Sigmoid colon (tissue), 3 donors: ENCODE measurements around the gene NRG3.

Source experiments
- POLR2A ChIP-seq, 2 donors: fragments of 450-650 bp; IDR thresholded peaks; one replicate each; pipeline ENCODE4 v1.6.1; 2016; ENCODE audit warnings: antibody characterized with exemption in 2 of 2, mild to moderate bottlenecking in 2 of 2, moderate library complexity in 2 of 2
- TF ChIP-seq, protein P1 (sequence below), 4 experiments: fragments of 450-650 bp in 3 of 4; fragments of 200-600 bp in 1 of 4; IDR thresholded peaks; one replicate each; pipeline ENCODE4 v1.5.1; 2016 to 2019; ENCODE audit warnings: antibody characterized with exemption in 4 of 4, mild to moderate bottlenecking in 3 of 4, moderate library complexity in 2 of 4

- TF ChIP-seq, protein P1, sequence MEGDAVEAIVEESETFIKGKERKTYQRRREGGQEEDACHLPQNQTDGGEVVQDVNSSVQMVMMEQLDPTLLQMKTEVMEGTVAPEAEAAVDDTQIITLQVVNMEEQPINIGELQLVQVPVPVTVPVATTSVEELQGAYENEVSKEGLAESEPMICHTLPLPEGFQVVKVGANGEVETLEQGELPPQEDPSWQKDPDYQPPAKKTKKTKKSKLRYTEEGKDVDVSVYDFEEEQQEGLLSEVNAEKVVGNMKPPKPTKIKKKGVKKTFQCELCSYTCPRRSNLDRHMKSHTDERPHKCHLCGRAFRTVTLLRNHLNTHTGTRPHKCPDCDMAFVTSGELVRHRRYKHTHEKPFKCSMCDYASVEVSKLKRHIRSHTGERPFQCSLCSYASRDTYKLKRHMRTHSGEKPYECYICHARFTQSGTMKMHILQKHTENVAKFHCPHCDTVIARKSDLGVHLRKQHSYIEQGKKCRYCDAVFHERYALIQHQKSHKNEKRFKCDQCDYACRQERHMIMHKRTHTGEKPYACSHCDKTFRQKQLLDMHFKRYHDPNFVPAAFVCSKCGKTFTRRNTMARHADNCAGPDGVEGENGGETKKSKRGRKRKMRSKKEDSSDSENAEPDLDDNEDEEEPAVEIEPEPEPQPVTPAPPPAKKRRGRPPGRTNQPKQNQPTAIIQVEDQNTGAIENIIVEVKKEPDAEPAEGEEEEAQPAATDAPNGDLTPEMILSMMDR (IDR thresholded peaks at IDR 0.05) = no peak
- TF ChIP-seq POLR2A (IDR thresholded peaks at IDR 0.05) = no peak
Observed at GRCh38 chr10:81898518-81898917, 23.5 kb downstream of the NRG3 start.
